Lower lobe of right lung (tissue), 2 donors: ENCODE data around the gene CCDC102B. TPM values are rescaled to one million over a fixed set of nuclear protein-coding genes. Genes with fewer than 3 reads are reported as not detected.
"Not testable (repeated sequence)": the region's sequence is repeated elsewhere in the genome, so short reads cannot be mapped to it uniquely, and the experiment has no call there.

Experiments
- ATAC-seq, 2 donors: fragments of 200-7000 bp; cut with Tn5 transposase; one replicate each; pipeline ENCODE4 v1.9.1; 2020 to 2022; ENCODE audit warnings: mild to moderate bottlenecking in 2 of 2, moderate library complexity in 2 of 2
- DNase-seq: peaks from one replicate; pipeline ENCODE4 v3.0.0-alpha.2; 2020
- H3K27ac ChIP-seq: fragments of 200-600 bp; one replicate; pipeline ENCODE4 v1.8.0; 2022
- H3K27me3 ChIP-seq: fragments of 200-600 bp; one replicate; pipeline ENCODE4 v1.8.0; 2022; ENCODE audit warnings: low read depth
- H3K36me3 ChIP-seq: fragments of 200-600 bp; one replicate; pipeline ENCODE4 v1.8.0; 2022; ENCODE audit warnings: mild to moderate bottlenecking
- H3K4me1 ChIP-seq: fragments of 200-600 bp; one replicate; pipeline ENCODE4 v1.8.0; 2022
- H3K4me3 ChIP-seq: fragments of 200-600 bp; one replicate; pipeline ENCODE4 v1.8.0; 2022; ENCODE audit warnings: mild to moderate bottlenecking
- H3K9me3 ChIP-seq: fragments of 200-600 bp; one replicate; pipeline ENCODE4 v1.8.0; 2022
- CTCF ChIP-seq: fragments of 200-600 bp; IDR thresholded peaks from one replicate; pipeline ENCODE4 v1.8.0; 2022; ENCODE audit warnings: antibody characterized with exemption, mild to moderate bottlenecking
- intact Hi-C: fragments of 100-400 bp; cut with DNase I; formaldehyde crosslinking; loops from one replicate; pipeline ENCODE4 v1.11.0; 2022
- total RNA-seq: library from RNA; stranded (reverse); fragmentation: NEBNext Ultra II Directional; extraction: Animal tissue kit (Norgen Biotek cat#: 25700); gene quantifications from one replicate; pipeline ENCODE4 v1.2.1, GENCODE V29; 2021
- donor health status: DM: no; HTN: yes; CAD: no; lungs with severe emphysema.

Gene CCDC102B
- total RNA-seq, 1 donor from 2014 or later, result 29.4 TPM

DNA sequence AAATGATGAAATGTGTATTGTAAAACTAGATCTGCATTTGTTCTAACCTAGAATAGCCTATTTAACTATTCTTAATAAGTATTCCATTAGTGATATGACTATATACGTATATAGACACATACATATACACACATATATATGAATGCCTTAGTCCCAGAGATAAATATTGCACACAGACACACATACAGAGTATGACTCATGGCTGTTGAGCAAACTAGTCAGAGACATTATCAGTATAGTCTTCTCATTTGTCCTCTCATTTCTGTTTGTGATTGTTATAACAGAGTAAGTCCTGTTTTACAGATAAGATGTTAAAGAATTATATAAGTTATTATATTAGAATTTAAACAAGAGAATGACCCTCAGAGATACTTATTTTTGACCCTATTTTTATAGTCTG is 202.5 kb downstream of the CCDC102B start:
- Histone ChIP-seq H3K27ac (no peak overlapping the region), H3K27me3 (no peaks in the 10 kb centered on the region), H3K9me3 (no peaks in the 10 kb centered on the region), H3K36me3 (no peaks in the 10 kb centered on the region), H3K4me1 (no peaks in the 10 kb centered on the region), H3K4me3 (no peak overlapping the region)
- TF ChIP-seq CTCF, result no peak
- ATAC-seq (no peak), DNase-seq (no peak)
- intact Hi-C loops, result no loop called here

GRCh38 chr18:69002233-69002632 is 204.4 kb downstream of the CCDC102B start:
- no peaks in the 10 kb centered on the region for H3K9me3 ChIP-seq
- DNase-seq (no peak), ATAC-seq (no peak)
- H3K36me3 ChIP-seq, result no peaks in the 10 kb centered on the region
- H3K4me1 ChIP-seq, result no peaks in the 10 kb centered on the region
- intact Hi-C loops, result no loop called here
- no peak overlapping the region for H3K4me3 ChIP-seq
- no peak overlapping the region for H3K27ac ChIP-seq
- TF ChIP-seq CTCF, result no peak
- no peaks in the 10 kb centered on the region for H3K27me3 ChIP-seq

DNA sequence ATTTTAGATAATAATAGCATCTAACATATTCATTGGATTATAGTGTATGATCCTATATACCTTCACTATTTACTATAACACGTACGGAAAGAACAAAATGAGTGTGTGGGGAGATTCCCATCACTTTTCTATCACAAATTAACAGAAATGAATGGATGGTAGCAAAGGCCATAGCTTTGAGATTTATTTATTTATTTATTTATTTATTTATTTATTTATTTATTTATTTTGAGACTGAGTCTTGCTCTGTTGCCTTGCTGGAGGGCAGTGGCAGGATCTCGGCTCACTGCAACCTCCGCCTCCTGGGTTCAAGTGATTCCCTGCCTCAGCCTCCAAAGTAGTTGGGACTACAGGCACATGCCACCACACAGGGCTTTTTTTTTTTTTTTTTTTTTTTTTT is 208.3 kb downstream of the CCDC102B start:
- H3K4me3 ChIP-seq, H3K27ac ChIP-seq, H3K9me3 ChIP-seq, intact Hi-C loops, DNase-seq, H3K4me1 ChIP-seq, H3K36me3 ChIP-seq, H3K27me3 ChIP-seq, ATAC-seq: not testable (repeated sequence)

DNA sequence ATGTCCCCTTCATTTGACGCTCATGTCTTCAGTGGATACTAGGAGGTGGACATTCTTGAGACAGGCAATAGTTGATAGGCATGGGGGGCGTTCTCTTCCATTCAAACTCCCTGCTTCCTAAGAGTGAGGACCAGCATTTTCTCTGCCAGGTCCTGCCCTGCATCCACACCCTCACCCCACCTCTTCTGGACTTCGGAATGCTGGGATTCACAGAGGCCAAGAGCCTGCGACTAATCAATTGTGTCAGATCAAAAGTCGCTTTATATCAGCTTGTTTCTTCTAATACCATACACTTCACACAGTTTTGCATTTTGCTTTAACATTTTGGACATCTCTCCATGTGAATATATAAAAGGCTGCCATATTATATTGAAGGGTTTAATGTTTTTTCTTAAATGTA is 210.7 kb downstream of the CCDC102B start:
- H3K9me3 ChIP-seq, result no peaks in the 10 kb centered on the region
- H3K4me1 ChIP-seq, result no peaks in the 10 kb centered on the region
- intact Hi-C loops, result no loop called here
- H3K36me3 ChIP-seq, result no peaks in the 10 kb centered on the region
- H3K27ac ChIP-seq, result no peak overlapping the region
- ATAC-seq (no peak), DNase-seq (no peak)
- TF ChIP-seq CTCF, result no peak
- no peak overlapping the region for H3K4me3 ChIP-seq
- no peaks in the 10 kb centered on the region for H3K27me3 ChIP-seq

DNA sequence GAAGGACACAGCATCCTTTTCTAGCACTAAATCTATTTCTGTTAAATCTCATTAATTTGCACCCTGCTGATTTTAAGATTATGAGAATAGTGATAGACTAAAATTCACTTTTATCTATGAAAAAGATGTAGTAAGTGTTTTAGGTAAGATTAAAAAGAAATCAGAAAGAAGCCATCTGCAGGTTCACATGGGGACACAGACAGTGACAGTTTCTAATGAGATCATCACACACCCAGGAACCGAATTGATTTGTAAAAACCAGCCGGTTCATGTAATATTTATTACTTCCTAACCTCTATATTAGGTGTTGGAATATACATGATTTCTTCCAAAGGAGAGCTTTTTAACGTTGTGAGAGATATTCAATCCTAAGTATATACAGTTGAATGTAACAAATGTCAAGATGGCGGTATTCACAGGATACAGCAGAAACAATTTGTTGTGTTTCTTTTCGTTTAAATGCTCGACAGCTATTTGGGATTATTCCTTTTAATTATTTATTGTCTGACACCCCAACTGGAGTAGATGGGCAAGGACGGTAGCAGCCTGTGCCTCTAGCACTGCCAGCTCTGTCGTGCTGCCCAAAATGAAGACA is 223.4 kb downstream of the CCDC102B start:
- Histone ChIP-seq H3K9me3 (no peaks in the 10 kb centered on the region), H3K27ac (no peak overlapping the region), H3K27me3 (no peaks in the 10 kb centered on the region), H3K36me3 (no peaks in the 10 kb centered on the region), H3K4me1 (no peaks in the 10 kb centered on the region), H3K4me3 (no peak overlapping the region)
- ATAC-seq, result no peak
- DNase-seq, result no peak
- no peak for TF ChIP-seq CTCF
- intact Hi-C loops, result no loop called here

GRCh38 chr18:69022426-69022825 is 224.5 kb downstream of the CCDC102B start:
- no peak for TF ChIP-seq CTCF
- no peaks in the 10 kb centered on the region for H3K36me3 ChIP-seq
- H3K4me1 ChIP-seq, result no peaks in the 10 kb centered on the region
- ATAC-seq (no peak), DNase-seq (no peak)
- intact Hi-C loops, result no loop called here
- no peaks in the 10 kb centered on the region for H3K9me3 ChIP-seq
- no peaks in the 10 kb centered on the region for H3K27me3 ChIP-seq
- H3K27ac ChIP-seq, result no peak overlapping the region
- no peak overlapping the region for H3K4me3 ChIP-seq
